K562 (cell line): ENCODE results near the gene AFDN. TPM values are rescaled to one million over a fixed set of nuclear protein-coding genes. Genes with fewer than 3 reads are reported as not detected.

Source experiments
- FOXK1 ChIP-seq: sonication (generic); formaldehyde crosslinking; IDR thresholded peaks from 2 replicates; pipeline ENCODE4 v1.8.0; 2022; ENCODE audit warnings: missing genetic modification reagents, mild to moderate bottlenecking, borderline replicate concordance
- NFYB ChIP-seq: IDR thresholded peaks from 2 replicates; pipeline ENCODE4 v1.6.1; 2011; ENCODE audit warnings: mild to moderate bottlenecking, moderate library complexity; ENCODE audit not compliant: insufficient read length; ENCODE audit errors: extremely low read depth
- ZNF263 ChIP-seq: sonication (generic); formaldehyde crosslinking; IDR thresholded peaks from 2 replicates; pipeline ENCODE4 v1.8.0; 2022; ENCODE audit warnings: mild to moderate bottlenecking, missing genetic modification reagents, borderline replicate concordance
- polyA plus RNA-seq, 8 experiments: library from polyadenylated mRNA; depleted of rRNA in 4 of 8; stranded (reverse) in 5 of 8; unstranded in 3 of 8; fragments of >200 nt; fragmentation: Nextera tagmentation in 2 of 8; fragmentation: Illumina TruSeq in 1 of 8; extraction: Ambion mirVana in 2 of 8; extraction: Trizol in 1 of 8; gene quantifications; 2 replicates each; pipeline versions ENCODE4 v1.2.1 to v1.2.3, GENCODE V29; 2011 to 2014; ENCODE audit warnings: inconsistent platforms in 1 of 8, missing spikeins in 1 of 8
- total RNA-seq, 7 experiments: library from RNA; depleted of rRNA in 6 of 7; stranded (reverse); fragments of >200 nt in 6 of 7; fragmentation: Illumina TruSeq in 2 of 7; extraction: Trizol in 2 of 7; gene quantifications; 2 replicates each; pipeline versions ENCODE4 v1.2.1 to v1.2.3, GENCODE V29; 2011 to 2021; ENCODE audit warnings: low replicate concordance in 1 of 7
- TF ChIP-seq, protein P1 (sequence below): fragments of 200-800 bp; sonication (Bioruptor generic); IDR thresholded peaks from 2 replicates; pipeline ENCODE4 v1.6.1; 2017; ENCODE audit warnings: missing genetic modification characterization, missing compliant biosample characterization
- TF ChIP-seq, protein P2 (sequence below): fragments of 250-450 bp; sonication (Bioruptor Pico); IDR thresholded peaks from 2 replicates; pipeline ENCODE4 v1.8.0; 2021; ENCODE audit warnings: moderate library complexity, mild to moderate bottlenecking, inconsistent platforms
- TF ChIP-seq, protein P3 (sequence below): fragments of 150-350 bp; conservative IDR thresholded peaks from 2 replicates; pipeline ENCODE4 v1.6.1; 2014; ENCODE audit warnings: low read length

The AFDN gene
- total and polyA plus RNA-seq, 9 of the 15 experiments (the other 6 are each of a cell fraction or from before 2014, with no cell fraction given) = 7.2 to 129 (median 105) TPM

DNA sequence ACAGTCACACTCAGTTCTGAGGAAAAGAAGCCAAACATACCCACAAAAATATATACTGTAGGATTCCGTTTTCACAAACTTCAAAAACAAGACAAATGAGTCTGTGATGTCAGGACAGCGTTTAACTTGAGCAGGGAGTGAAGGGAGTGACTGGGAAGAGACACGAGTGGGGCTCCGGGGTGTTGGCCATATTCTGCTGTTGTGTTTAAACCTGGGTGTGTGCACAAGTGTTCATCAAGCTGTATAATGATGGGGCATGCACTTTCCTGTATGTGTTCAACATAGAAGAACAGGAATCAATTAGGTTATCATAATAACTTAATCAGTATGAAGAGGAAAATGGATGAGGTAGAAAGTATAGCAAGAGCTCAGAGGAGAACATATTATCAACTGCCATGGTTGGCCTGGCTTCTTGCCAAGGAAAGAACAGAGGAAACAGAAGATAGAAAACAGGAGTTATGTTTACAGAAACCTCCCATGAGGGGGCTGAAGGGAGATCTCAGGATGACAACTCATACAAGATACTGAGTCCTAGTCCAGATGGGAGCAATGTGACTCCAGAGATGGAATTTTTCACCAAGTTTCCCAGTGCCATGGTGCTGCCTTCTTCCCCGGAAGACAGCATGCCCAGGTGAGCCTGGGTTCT is 15.1 kb upstream of the AFDN start (continued):
- TF ChIP-seq FOXK1 = no peak
- TF ChIP-seq, protein P1, sequence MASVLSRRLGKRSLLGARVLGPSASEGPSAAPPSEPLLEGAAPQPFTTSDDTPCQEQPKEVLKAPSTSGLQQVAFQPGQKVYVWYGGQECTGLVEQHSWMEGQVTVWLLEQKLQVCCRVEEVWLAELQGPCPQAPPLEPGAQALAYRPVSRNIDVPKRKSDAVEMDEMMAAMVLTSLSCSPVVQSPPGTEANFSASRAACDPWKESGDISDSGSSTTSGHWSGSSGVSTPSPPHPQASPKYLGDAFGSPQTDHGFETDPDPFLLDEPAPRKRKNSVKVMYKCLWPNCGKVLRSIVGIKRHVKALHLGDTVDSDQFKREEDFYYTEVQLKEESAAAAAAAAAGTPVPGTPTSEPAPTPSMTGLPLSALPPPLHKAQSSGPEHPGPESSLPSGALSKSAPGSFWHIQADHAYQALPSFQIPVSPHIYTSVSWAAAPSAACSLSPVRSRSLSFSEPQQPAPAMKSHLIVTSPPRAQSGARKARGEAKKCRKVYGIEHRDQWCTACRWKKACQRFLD (CRISPR knock-in tag) = no peak
- TF ChIP-seq, protein P2, sequence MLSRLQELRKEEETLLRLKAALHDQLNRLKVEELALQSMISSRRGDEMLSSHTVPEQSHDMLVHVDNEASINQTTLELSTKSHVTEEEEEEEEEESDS (CRISPR knock-in tag) = no peak
- TF ChIP-seq, protein P3, sequence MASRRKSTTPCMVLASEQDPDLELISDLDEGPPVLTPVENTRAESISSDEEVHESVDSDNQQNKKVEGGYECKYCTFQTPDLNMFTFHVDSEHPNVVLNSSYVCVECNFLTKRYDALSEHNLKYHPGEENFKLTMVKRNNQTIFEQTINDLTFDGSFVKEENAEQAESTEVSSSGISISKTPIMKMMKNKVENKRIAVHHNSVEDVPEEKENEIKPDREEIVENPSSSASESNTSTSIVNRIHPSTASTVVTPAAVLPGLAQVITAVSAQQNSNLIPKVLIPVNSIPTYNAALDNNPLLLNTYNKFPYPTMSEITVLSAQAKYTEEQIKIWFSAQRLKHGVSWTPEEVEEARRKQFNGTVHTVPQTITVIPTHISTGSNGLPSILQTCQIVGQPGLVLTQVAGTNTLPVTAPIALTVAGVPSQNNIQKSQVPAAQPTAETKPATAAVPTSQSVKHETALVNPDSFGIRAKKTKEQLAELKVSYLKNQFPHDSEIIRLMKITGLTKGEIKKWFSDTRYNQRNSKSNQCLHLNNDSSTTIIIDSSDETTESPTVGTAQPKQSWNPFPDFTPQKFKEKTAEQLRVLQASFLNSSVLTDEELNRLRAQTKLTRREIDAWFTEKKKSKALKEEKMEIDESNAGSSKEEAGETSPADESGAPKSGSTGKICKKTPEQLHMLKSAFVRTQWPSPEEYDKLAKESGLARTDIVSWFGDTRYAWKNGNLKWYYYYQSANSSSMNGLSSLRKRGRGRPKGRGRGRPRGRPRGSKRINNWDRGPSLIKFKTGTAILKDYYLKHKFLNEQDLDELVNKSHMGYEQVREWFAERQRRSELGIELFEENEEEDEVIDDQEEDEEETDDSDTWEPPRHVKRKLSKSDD = no peak
- no peak for TF ChIP-seq ZNF263 (CRISPR knock-in tag)
- no peak for TF ChIP-seq NFYB
